Measurements from ENCODE around the gene IFT20.

IFT20 gene

DNA sequence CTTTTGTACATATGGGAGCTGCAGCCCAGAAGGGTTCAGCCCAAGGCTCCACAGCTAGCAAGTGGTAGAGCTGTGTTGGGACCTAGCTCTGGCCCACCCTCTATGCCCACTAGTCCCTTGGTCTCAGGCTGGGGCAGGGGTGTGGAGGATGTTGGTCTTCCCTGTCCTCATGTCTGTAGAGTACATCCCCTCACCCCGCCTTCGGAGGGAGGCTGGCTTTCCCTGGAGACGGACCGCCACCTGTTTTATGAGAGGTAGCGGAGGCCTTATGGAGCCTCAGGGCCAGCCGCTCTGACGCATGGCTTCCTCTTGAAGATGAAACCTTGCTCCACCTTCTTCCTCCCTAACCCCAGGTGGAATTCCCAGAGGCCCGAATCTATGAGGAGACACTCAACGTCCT is 8.7 kb upstream of the IFT20 start:
- Histone ChIP-seq H3K27me3 (ENCODE audit: insufficient read depth, low read depth) (no peaks in the 10 kb centered on the region), H4K20me1 (ENCODE audit: insufficient read depth) (no peaks in the 10 kb centered on the region), H3K9ac (no peak overlapping the region), H2AFZ (ENCODE audit: low read depth) (no peak overlapping the region), H3K4me1 (ENCODE audit: low read depth, poor library complexity, severe bottlenecking) (no peaks in the 10 kb centered on the region), H3K4me2 (no peak overlapping the region), H3K36me3 (ENCODE audit: insufficient read depth) (peaks cover 4% of the 10 kb centered on the region; the same call in 1 of the 2 replicates), H3K4me3 (IDR thresholded peaks at IDR 0.05; ENCODE audit: insufficient read depth, low read depth, low read length) (no peak overlapping the region), H3K27ac (no peak overlapping the region), H3K79me2 (ENCODE audit: insufficient read depth, low read depth) (no peaks in the 10 kb centered on the region)
- TF ChIP-seq, protein P1, sequence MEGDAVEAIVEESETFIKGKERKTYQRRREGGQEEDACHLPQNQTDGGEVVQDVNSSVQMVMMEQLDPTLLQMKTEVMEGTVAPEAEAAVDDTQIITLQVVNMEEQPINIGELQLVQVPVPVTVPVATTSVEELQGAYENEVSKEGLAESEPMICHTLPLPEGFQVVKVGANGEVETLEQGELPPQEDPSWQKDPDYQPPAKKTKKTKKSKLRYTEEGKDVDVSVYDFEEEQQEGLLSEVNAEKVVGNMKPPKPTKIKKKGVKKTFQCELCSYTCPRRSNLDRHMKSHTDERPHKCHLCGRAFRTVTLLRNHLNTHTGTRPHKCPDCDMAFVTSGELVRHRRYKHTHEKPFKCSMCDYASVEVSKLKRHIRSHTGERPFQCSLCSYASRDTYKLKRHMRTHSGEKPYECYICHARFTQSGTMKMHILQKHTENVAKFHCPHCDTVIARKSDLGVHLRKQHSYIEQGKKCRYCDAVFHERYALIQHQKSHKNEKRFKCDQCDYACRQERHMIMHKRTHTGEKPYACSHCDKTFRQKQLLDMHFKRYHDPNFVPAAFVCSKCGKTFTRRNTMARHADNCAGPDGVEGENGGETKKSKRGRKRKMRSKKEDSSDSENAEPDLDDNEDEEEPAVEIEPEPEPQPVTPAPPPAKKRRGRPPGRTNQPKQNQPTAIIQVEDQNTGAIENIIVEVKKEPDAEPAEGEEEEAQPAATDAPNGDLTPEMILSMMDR (conservative IDR thresholded peaks at IDR 0.05; ENCODE audit: low read depth, low read length), result no peak

DNA sequence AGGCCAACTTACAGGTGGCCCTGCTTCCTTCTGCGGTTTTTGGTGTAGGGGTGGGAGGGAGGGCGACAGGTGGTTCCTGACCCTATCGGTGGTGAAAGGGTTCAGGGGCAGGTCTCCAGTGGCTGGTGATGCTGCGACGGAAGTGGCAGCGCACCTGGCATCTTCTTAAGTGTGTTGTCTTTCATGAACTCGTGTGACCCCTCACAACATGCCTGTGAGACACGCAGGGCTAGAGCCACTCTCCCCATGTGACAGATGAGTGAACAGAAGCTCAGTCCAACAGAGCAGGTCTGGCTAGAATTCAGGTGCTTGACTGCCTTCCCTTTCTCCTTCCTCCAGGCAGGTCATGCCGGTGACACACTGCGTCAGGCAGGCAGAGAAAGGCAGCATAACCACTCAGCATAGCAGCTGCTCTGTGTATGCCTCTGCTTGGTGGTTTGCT is 8.2 kb upstream of the IFT20 start:
- no peak overlapping the region for H3K4me3 ChIP-seq (IDR thresholded peaks at IDR 0.05; ENCODE audit: insufficient read depth, low read depth, low read length)
- TF ChIP-seq, protein P1 (conservative IDR thresholded peaks at IDR 0.05; ENCODE audit: low read depth, low read length), result no peak
- no peak overlapping the region for H3K9ac ChIP-seq
- H4K20me1 ChIP-seq (ENCODE audit: insufficient read depth), result no peaks in the 10 kb centered on the region
- H3K27me3 ChIP-seq (ENCODE audit: insufficient read depth, low read depth), result no peaks in the 10 kb centered on the region
- H3K36me3 ChIP-seq (ENCODE audit: insufficient read depth), result peaks cover 3% of the 10 kb centered on the region; the same call in 1 of the 2 replicates
- H3K4me2 ChIP-seq, result no peak overlapping the region
- H2AFZ ChIP-seq (ENCODE audit: low read depth), result no peak overlapping the region
- H3K79me2 ChIP-seq (ENCODE audit: insufficient read depth, low read depth), result no peaks in the 10 kb centered on the region
- no peak overlapping the region for H3K27ac ChIP-seq
- H3K4me1 ChIP-seq (ENCODE audit: low read depth, poor library complexity, severe bottlenecking), result no peaks in the 10 kb centered on the region

DNA sequence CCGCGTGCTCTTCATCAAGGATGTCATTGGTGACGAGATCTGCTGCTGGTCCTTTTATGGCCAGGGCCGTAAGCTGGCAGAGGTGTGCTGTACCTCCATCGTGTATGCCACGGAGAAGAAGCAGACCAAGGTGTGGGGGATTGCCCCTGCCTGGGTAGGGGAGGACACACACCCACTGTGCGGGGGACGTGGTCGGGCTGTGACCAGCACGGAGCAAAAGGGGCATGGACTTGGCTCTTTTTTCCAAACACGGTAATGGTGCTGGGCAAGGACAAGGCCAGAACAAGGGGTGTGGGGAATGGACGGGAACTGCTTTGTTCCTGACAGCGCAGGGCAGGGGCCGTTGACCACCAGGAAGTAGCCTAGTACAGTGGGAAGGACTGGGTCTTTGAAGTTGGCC is 7.0 kb upstream of the IFT20 start:
- H3K36me3 ChIP-seq (ENCODE audit: insufficient read depth), result no peaks in the 10 kb centered on the region; the same call in 1 of the 2 replicates

DNA sequence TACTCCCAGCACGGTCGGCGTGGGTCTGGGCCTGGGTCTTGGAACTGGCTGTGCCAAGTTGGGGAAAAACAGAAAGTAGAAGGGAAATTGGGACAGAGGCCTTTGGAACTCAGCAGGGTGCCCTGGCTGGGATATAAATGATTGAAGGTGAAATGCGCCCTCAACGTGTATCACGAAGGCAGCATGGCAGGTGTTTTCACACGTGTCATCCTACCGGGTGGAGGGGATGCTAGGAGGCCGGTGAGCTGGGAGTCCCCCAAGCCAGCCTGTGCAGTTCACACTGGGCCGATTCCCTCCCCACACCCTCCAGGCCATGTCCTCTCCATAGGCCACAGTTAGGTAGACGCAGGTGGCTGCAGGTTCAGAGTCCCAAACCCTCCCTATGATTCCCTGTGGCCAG is 6.2 kb upstream of the IFT20 start:
- H3K9ac ChIP-seq, result no peak overlapping the region
- H2AFZ ChIP-seq (ENCODE audit: low read depth), result no peak overlapping the region
- no peaks in the 10 kb centered on the region for H3K79me2 ChIP-seq (ENCODE audit: insufficient read depth, low read depth)
- no peaks in the 10 kb centered on the region for H3K36me3 ChIP-seq (ENCODE audit: insufficient read depth)
- TF ChIP-seq, protein P1 (conservative IDR thresholded peaks at IDR 0.05; ENCODE audit: low read depth, low read length), result no peak
- H4K20me1 ChIP-seq (ENCODE audit: insufficient read depth), result no peaks in the 10 kb centered on the region
- no peaks in the 10 kb centered on the region for H3K27me3 ChIP-seq (ENCODE audit: insufficient read depth, low read depth)
- peaks cover 5% of the 10 kb centered on the region for H3K4me1 ChIP-seq (ENCODE audit: low read depth, poor library complexity, severe bottlenecking)
- no peak overlapping the region for H3K4me2 ChIP-seq
- H3K4me3 ChIP-seq (IDR thresholded peaks at IDR 0.05; ENCODE audit: insufficient read depth, low read depth, low read length), result no peak overlapping the region
- no peak overlapping the region for H3K27ac ChIP-seq

More for the DNA sequence above, 7.0 kb upstream of the IFT20 start:
- Histone ChIP-seq H3K27ac (no peak overlapping the region), H2AFZ (ENCODE audit: low read depth) (no peak overlapping the region), H3K79me2 (ENCODE audit: insufficient read depth, low read depth) (no peaks in the 10 kb centered on the region), H3K9ac (no peak overlapping the region), H3K4me3 (IDR thresholded peaks at IDR 0.05; ENCODE audit: insufficient read depth, low read depth, low read length) (no peak overlapping the region), H3K4me1 (ENCODE audit: low read depth, poor library complexity, severe bottlenecking) (no peaks in the 10 kb centered on the region), H3K4me2 (no peak overlapping the region), H4K20me1 (ENCODE audit: insufficient read depth) (no peaks in the 10 kb centered on the region), H3K27me3 (ENCODE audit: insufficient read depth, low read depth) (no peaks in the 10 kb centered on the region)
- TF ChIP-seq, protein P1 (conservative IDR thresholded peaks at IDR 0.05; ENCODE audit: low read depth, low read length), result no peak
